Measurements from ENCODE around the gene TMEM237.

Gene TMEM237

GRCh38 chr2:201656740-201657139 lies 13.4 kb upstream of the TMEM237 start:
- no peaks in the 10 kb centered on the region for H3K4me1 Mint-ChIP-seq

GRCh38 chr2:201656102-201656501 lies 12.8 kb upstream of the TMEM237 start:
- ATAC-seq (replicated peaks) (no peak), DNase-seq (no peak)
- Mint-ChIP-seq H3K9me3 (no peaks in the 10 kb centered on the region), H3K4me1 (no peaks in the 10 kb centered on the region), H3K27me3 (peaks cover 23 to 24% of the 10 kb centered on the region in 2 donors), H3K4me3 (no peak overlapping the region), H3K27ac (no peak overlapping the region), H3K36me3 (no peaks in the 10 kb centered on the region)

More at GRCh38 chr2:201656740-201657139, 13.4 kb upstream of the TMEM237 start:
- ATAC-seq (replicated peaks) (no peak), DNase-seq (no peak)
- H3K27me3 Mint-ChIP-seq = peaks cover 18 to 26% of the 10 kb centered on the region in 2 donors
- H3K9me3 Mint-ChIP-seq = no peaks in the 10 kb centered on the region
- no peak overlapping the region for H3K27ac Mint-ChIP-seq
- no peaks in the 10 kb centered on the region for H3K36me3 Mint-ChIP-seq
- no peak overlapping the region for H3K4me3 Mint-ChIP-seq

GRCh38 chr2:201654616-201655384 lies 11.5 kb upstream of the TMEM237 start:
- DNase-seq (no peak), ATAC-seq (replicated peaks) (no peak)
- Mint-ChIP-seq H3K9me3 (no peaks in the 10 kb centered on the region), H3K4me3 (no peak overlapping the region), H3K27me3 (peaks cover 21 to 24% of the 10 kb centered on the region in 2 donors), H3K27ac (no peak overlapping the region), H3K36me3 (no peaks in the 10 kb centered on the region), H3K4me1 (no peaks in the 10 kb centered on the region)

GRCh38 chr2:201653221-201653620 lies 9.9 kb upstream of the TMEM237 start:
- ATAC-seq (replicated peaks) (no peak), DNase-seq (no peak)
- H3K27me3 Mint-ChIP-seq = peaks cover 21 to 24% of the 10 kb centered on the region in 2 donors
- no peak overlapping the region for H3K27ac Mint-ChIP-seq
- H3K4me1 Mint-ChIP-seq = no peaks in the 10 kb centered on the region
- H3K36me3 Mint-ChIP-seq = no peaks in the 10 kb centered on the region
- H3K9me3 Mint-ChIP-seq = no peaks in the 10 kb centered on the region
- H3K4me3 Mint-ChIP-seq = no peak overlapping the region

- no peak overlapping the region for H3K4me3 Mint-ChIP-seq
- H3K4me1 Mint-ChIP-seq = no peaks in the 10 kb centered on the region
- no peak for DNase-seq
- H3K27ac Mint-ChIP-seq = no peak overlapping the region
- H3K36me3 Mint-ChIP-seq = no peaks in the 10 kb centered on the region
- no peaks in the 10 kb centered on the region for H3K9me3 Mint-ChIP-seq
- no peak for ATAC-seq (replicated peaks)
- peaks cover 12 to 24% of the 10 kb centered on the region in 2 donors for H3K27me3 Mint-ChIP-seq
Observed at GRCh38 chr2:201649442-201649841, 6.1 kb upstream of the TMEM237 start.

GRCh38 chr2:201647431-201647830 lies 4.1 kb upstream of the TMEM237 start:
- Mint-ChIP-seq H3K27ac (no peak overlapping the region), H3K4me3 (no peak overlapping the region)

GRCh38 chr2:201644001-201644400 lies 698 bp upstream of the TMEM237 start:
- H3K27me3 Mint-ChIP-seq = peaks cover 0 to 9% of the 10 kb centered on the region in 2 donors
- H3K36me3 Mint-ChIP-seq = peaks cover 0 to 1% of the 10 kb centered on the region in 2 donors
- H3K9me3 Mint-ChIP-seq = no peaks in the 10 kb centered on the region
- peaks cover 7 to 12% of the 10 kb centered on the region in 2 donors for H3K4me1 Mint-ChIP-seq
- no peak for DNase-seq
- H3K4me3 Mint-ChIP-seq = no peak overlapping the region
- ATAC-seq (replicated peaks) = no peak
- no peak overlapping the region for H3K27ac Mint-ChIP-seq

More at GRCh38 chr2:201647431-201647830, 4.1 kb upstream of the TMEM237 start:
- peaks cover 11 to 13% of the 10 kb centered on the region in 2 donors for H3K27me3 Mint-ChIP-seq
- peaks cover 3 to 6% of the 10 kb centered on the region in 2 donors for H3K4me1 Mint-ChIP-seq
- peaks cover 0 to 1% of the 10 kb centered on the region in 2 donors for H3K36me3 Mint-ChIP-seq
- DNase-seq (no peak), ATAC-seq (replicated peaks) (no peak)
- no peaks in the 10 kb centered on the region for H3K9me3 Mint-ChIP-seq

GRCh38 chr2:201642579-201643215 lies 606 bp downstream of the TMEM237 start:
- Mint-ChIP-seq H3K4me3 (peak overlapping the region; percentile 92 to 98), H3K4me1 (peaks cover 7 to 12% of the 10 kb centered on the region in 2 donors), H3K36me3 (peaks cover 0 to 1% of the 10 kb centered on the region in 2 donors), H3K27ac (peak overlapping the region; percentile 95), H3K9me3 (no peaks in the 10 kb centered on the region), H3K27me3 (peaks cover 0 to 9% of the 10 kb centered on the region in 2 donors)
- ATAC-seq (replicated peaks) (peak; percentile 93 to 94), DNase-seq (peak; percentile 79)

- no peaks in the 10 kb centered on the region for H3K9me3 Mint-ChIP-seq
- peaks cover 7 to 12% of the 10 kb centered on the region in 2 donors for H3K4me1 Mint-ChIP-seq
- H3K4me3 Mint-ChIP-seq = peak overlapping the region; percentile 92 to 98
- ATAC-seq (replicated peaks) (peak; percentile 69 to 74), DNase-seq (no peak)
- peaks cover 0 to 9% of the 10 kb centered on the region in 2 donors for H3K27me3 Mint-ChIP-seq
- peak overlapping the region; percentile 95 for H3K27ac Mint-ChIP-seq
- peaks cover 0 to 1% of the 10 kb centered on the region in 2 donors for H3K36me3 Mint-ChIP-seq
Observed at GRCh38 chr2:201642086-201642578, 1.2 kb downstream of the TMEM237 start.

- no peak for DNase-seq
- Mint-ChIP-seq H3K4me1 (peaks cover 7 to 12% of the 10 kb centered on the region in 2 donors), H3K4me3 (no peak overlapping the region), H3K27me3 (peaks cover 0 to 7% of the 10 kb centered on the region in 2 donors), H3K9me3 (no peaks in the 10 kb centered on the region), H3K27ac (peak overlapping the region; percentile 31), H3K36me3 (peaks cover 8 to 13% of the 10 kb centered on the region in 2 donors)
- no peak for ATAC-seq (replicated peaks)
Observed at GRCh38 chr2:201639205-201639604, 4.1 kb downstream of the TMEM237 start.

GRCh38 chr2:201638326-201638725 lies 5.0 kb downstream of the TMEM237 start:
- Mint-ChIP-seq H3K27me3 (no peaks in the 10 kb centered on the region), H3K27ac (no peak overlapping the region), H3K36me3 (peaks cover 8 to 13% of the 10 kb centered on the region in 2 donors), H3K4me3 (no peak overlapping the region), H3K4me1 (peaks cover 4 to 6% of the 10 kb centered on the region in 2 donors), H3K9me3 (no peaks in the 10 kb centered on the region)
- DNase-seq = no peak
- ATAC-seq (replicated peaks) = no peak

GRCh38 chr2:201633661-201634249 lies 9.5 kb downstream of the TMEM237 start:
- Mint-ChIP-seq H3K9me3 (peaks cover 2 to 3% of the 10 kb centered on the region in 2 donors), H3K4me1 (no peaks in the 10 kb centered on the region)

GRCh38 chr2:201631041-201631440 lies 12.3 kb downstream of the TMEM237 start:
- Mint-ChIP-seq H3K4me1 (no peaks in the 10 kb centered on the region), H3K4me3 (no peak overlapping the region), H3K36me3 (peaks cover 10 to 20% of the 10 kb centered on the region in 2 donors), H3K27me3 (no peaks in the 10 kb centered on the region), H3K9me3 (peaks cover 2 to 3% of the 10 kb centered on the region in 2 donors), H3K27ac (no peak overlapping the region)
- DNase-seq = no peak
- ATAC-seq (replicated peaks) = no peak

More at GRCh38 chr2:201633661-201634249, 9.5 kb downstream of the TMEM237 start:
- ATAC-seq (replicated peaks) (no peak), DNase-seq (no peak)
- Mint-ChIP-seq H3K27ac (no peak overlapping the region), H3K27me3 (no peaks in the 10 kb centered on the region), H3K4me3 (no peak overlapping the region), H3K36me3 (peaks cover 12 to 21% of the 10 kb centered on the region in 2 donors)

GRCh38 chr2:201630577-201630976 lies 12.7 kb downstream of the TMEM237 start:
- H3K4me3 Mint-ChIP-seq = no peak overlapping the region
- peaks cover 2 to 3% of the 10 kb centered on the region in 2 donors for H3K9me3 Mint-ChIP-seq
- no peaks in the 10 kb centered on the region for H3K27me3 Mint-ChIP-seq
- no peaks in the 10 kb centered on the region for H3K4me1 Mint-ChIP-seq
- DNase-seq = no peak
- ATAC-seq (replicated peaks) = no peak
- H3K27ac Mint-ChIP-seq = no peak overlapping the region
- peaks cover 10 to 20% of the 10 kb centered on the region in 2 donors for H3K36me3 Mint-ChIP-seq
